SK-N-SH treated with all-trans-retinoic acid at 6 μM for 48 hours (cell line): Measurements from ENCODE around the gene ISOC2.

Experiments used
- ATAC-seq: fragments of 200-7000 bp; cut with Tn5 transposase; 3 replicates; pipeline ENCODE4 v1.9.1; 2020; ENCODE audit warnings: mild to moderate bottlenecking, moderate library complexity
- ARNTL ChIP-seq: fragments of 450-650 bp; formaldehyde crosslinking; IDR thresholded peaks from 2 replicates; pipeline ENCODE4 v1.5.0; 2020; ENCODE audit warnings: low read depth, mild to moderate bottlenecking, moderate library complexity, borderline replicate concordance
- BACH2 ChIP-seq: fragments of 250-450 bp; sonication (Bioruptor Pico); IDR thresholded peaks from 2 replicates; pipeline ENCODE4 v1.9.0; 2021; ENCODE audit warnings: mild to moderate bottlenecking, borderline replicate concordance
- CSDC2 ChIP-seq: fragments of 250-450 bp; sonication (Bioruptor Pico); IDR thresholded peaks from 2 replicates; pipeline ENCODE4 v1.5.0; 2020; ENCODE audit warnings: mild to moderate bottlenecking, moderate library complexity
- ESRRG ChIP-seq: fragments of 250-450 bp; sonication (Bioruptor Pico); IDR thresholded peaks from 2 replicates; pipeline ENCODE4 v1.6.1; 2021; ENCODE audit warnings: mild to moderate bottlenecking
- GLIS3 ChIP-seq: fragments of 250-450 bp; sonication (Bioruptor Pico); IDR thresholded peaks from 2 replicates; pipeline ENCODE4 v1.5.0; 2020; ENCODE audit warnings: mild to moderate bottlenecking, moderate library complexity
- ISL1 ChIP-seq: fragments of 250-450 bp; sonication (Bioruptor Pico); IDR thresholded peaks from 2 replicates; pipeline ENCODE4 v2.1.2; 2022; ENCODE audit warnings: mild to moderate bottlenecking, moderate library complexity
- OSR1 ChIP-seq: fragments of 250-450 bp; sonication (Bioruptor Pico); IDR thresholded peaks from 2 replicates; pipeline ENCODE4 v1.8.0; 2022; ENCODE audit warnings: moderate library complexity, mild to moderate bottlenecking, inconsistent platforms
- POU6F1 ChIP-seq: fragments of 250-450 bp; sonication (Bioruptor Pico); IDR thresholded peaks from 2 replicates; pipeline ENCODE4 v1.8.0; 2021; ENCODE audit warnings: low read depth, mild to moderate bottlenecking, moderate library complexity, borderline replicate concordance
- PPARA ChIP-seq: fragments of 250-450 bp; sonication (Bioruptor Pico); IDR thresholded peaks from 2 replicates; pipeline ENCODE4 v1.5.0; 2020; ENCODE audit warnings: mild to moderate bottlenecking, borderline replicate concordance
- RARB ChIP-seq: fragments of 250-450 bp; sonication (Bioruptor Pico); IDR thresholded peaks from 2 replicates; pipeline ENCODE4 v1.8.0; 2021; ENCODE audit warnings: mild to moderate bottlenecking, moderate library complexity
- SNAI2 ChIP-seq: fragments of 250-450 bp; sonication (Bioruptor Pico); IDR thresholded peaks from 2 replicates; pipeline ENCODE4 v1.5.0; 2020; ENCODE audit warnings: mild to moderate bottlenecking, moderate library complexity
- TCF4 ChIP-seq: fragments of 250-450 bp; sonication (Bioruptor Pico); IDR thresholded peaks from 2 replicates; pipeline ENCODE4 v1.8.0; 2021; ENCODE audit warnings: mild to moderate bottlenecking, moderate library complexity, borderline replicate concordance
- TOX ChIP-seq: fragments of 250-450 bp; sonication (Bioruptor Pico); IDR thresholded peaks from 2 replicates; pipeline ENCODE4 v1.8.0; 2021; ENCODE audit warnings: mild to moderate bottlenecking, moderate library complexity, borderline replicate concordance
- ZC3H10 ChIP-seq: fragments of 250-450 bp; sonication (Bioruptor Pico); IDR thresholded peaks from 2 replicates; pipeline ENCODE4 v1.5.1; 2021; ENCODE audit warnings: mild to moderate bottlenecking, moderate library complexity
- ZNF565 ChIP-seq: fragments of 450-650 bp; formaldehyde crosslinking; conservative IDR thresholded peaks from 2 replicates; pipeline ENCODE4 v1.5.0; 2020; ENCODE audit warnings: low read depth, mild to moderate bottlenecking, moderate library complexity
- ZNF70 ChIP-seq: fragments of 450-650 bp; formaldehyde crosslinking; IDR thresholded peaks from 2 replicates; pipeline ENCODE4 v1.5.0; 2020; ENCODE audit warnings: mild to moderate bottlenecking, moderate library complexity
- ZNF8 ChIP-seq: fragments of 450-650 bp; formaldehyde crosslinking; IDR thresholded peaks from 2 replicates; pipeline ENCODE4 v1.5.0; 2020; ENCODE audit warnings: mild to moderate bottlenecking, moderate library complexity
- TF ChIP-seq, protein P1 (sequence below): fragments of 250-450 bp; sonication (Bioruptor Pico); IDR thresholded peaks from 2 replicates; pipeline ENCODE4 v1.5.1; 2021; ENCODE audit warnings: mild to moderate bottlenecking, moderate library complexity
- TF ChIP-seq, protein P2 (sequence below): fragments of 250-450 bp; sonication (Bioruptor Pico); IDR thresholded peaks from 2 replicates; pipeline ENCODE4 v1.5.1; 2020; ENCODE audit warnings: low read depth, mild to moderate bottlenecking, moderate library complexity
- TF ChIP-seq, protein P3 (sequence below): fragments of 250-450 bp; sonication (Bioruptor Pico); IDR thresholded peaks from 2 replicates; pipeline ENCODE4 v1.5.0; 2020; ENCODE audit warnings: mild to moderate bottlenecking, moderate library complexity
- TF ChIP-seq, protein P4 (sequence below): fragments of 250-450 bp; sonication (Bioruptor Pico); IDR thresholded peaks from 2 replicates; pipeline ENCODE4 v1.8.0; 2020; ENCODE audit warnings: mild to moderate bottlenecking, moderate library complexity, borderline replicate concordance

Gene ISOC2

GRCh38 chr19:55451965-55452748 is 9.3 kb downstream of the ISOC2 start:
- TF ChIP-seq BACH2 (CRISPR knock-in tag) (no peak), SNAI2 (CRISPR knock-in tag) (no peak), ESRRG (CRISPR knock-in tag) (no peak), ZNF8 (CRISPR knock-in tag) (no peak), CSDC2 (CRISPR knock-in tag) (no peak), TCF4 (CRISPR knock-in tag) (no peak), POU6F1 (CRISPR knock-in tag) (no peak), PPARA (CRISPR knock-in tag) (no peak), ISL1 (CRISPR knock-in tag) (no peak), ZC3H10 (CRISPR knock-in tag) (no peak), ZNF565 (CRISPR knock-in tag) (no peak), GLIS3 (no peak), TOX (CRISPR knock-in tag) (no peak), OSR1 (CRISPR knock-in tag) (no peak), ARNTL (CRISPR knock-in tag) (no peak)
- TF ChIP-seq, protein P1, sequence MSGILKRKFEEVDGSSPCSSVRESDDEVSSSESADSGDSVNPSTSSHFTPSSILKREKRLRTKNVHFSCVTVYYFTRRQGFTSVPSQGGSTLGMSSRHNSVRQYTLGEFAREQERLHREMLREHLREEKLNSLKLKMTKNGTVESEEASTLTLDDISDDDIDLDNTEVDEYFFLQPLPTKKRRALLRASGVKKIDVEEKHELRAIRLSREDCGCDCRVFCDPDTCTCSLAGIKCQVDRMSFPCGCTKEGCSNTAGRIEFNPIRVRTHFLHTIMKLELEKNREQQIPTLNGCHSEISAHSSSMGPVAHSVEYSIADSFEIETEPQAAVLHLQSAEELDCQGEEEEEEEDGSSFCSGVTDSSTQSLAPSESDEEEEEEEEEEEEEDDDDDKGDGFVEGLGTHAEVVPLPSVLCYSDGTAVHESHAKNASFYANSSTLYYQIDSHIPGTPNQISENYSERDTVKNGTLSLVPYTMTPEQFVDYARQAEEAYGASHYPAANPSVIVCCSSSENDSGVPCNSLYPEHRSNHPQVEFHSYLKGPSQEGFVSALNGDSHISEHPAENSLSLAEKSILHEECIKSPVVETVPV (CRISPR knock-in tag) = no peak
- TF ChIP-seq, protein P2, sequence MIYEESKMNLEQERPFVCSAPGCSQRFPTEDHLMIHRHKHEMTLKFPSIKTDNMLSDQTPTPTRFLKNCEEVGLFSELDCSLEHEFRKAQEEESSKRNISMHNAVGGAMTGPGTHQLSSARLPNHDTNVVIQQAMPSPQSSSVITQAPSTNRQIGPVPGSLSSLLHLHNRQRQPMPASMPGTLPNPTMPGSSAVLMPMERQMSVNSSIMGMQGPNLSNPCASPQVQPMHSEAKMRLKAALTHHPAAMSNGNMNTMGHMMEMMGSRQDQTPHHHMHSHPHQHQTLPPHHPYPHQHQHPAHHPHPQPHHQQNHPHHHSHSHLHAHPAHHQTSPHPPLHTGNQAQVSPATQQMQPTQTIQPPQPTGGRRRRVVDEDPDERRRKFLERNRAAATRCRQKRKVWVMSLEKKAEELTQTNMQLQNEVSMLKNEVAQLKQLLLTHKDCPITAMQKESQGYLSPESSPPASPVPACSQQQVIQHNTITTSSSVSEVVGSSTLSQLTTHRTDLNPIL (CRISPR knock-in tag) = no peak
- TF ChIP-seq, protein P3, sequence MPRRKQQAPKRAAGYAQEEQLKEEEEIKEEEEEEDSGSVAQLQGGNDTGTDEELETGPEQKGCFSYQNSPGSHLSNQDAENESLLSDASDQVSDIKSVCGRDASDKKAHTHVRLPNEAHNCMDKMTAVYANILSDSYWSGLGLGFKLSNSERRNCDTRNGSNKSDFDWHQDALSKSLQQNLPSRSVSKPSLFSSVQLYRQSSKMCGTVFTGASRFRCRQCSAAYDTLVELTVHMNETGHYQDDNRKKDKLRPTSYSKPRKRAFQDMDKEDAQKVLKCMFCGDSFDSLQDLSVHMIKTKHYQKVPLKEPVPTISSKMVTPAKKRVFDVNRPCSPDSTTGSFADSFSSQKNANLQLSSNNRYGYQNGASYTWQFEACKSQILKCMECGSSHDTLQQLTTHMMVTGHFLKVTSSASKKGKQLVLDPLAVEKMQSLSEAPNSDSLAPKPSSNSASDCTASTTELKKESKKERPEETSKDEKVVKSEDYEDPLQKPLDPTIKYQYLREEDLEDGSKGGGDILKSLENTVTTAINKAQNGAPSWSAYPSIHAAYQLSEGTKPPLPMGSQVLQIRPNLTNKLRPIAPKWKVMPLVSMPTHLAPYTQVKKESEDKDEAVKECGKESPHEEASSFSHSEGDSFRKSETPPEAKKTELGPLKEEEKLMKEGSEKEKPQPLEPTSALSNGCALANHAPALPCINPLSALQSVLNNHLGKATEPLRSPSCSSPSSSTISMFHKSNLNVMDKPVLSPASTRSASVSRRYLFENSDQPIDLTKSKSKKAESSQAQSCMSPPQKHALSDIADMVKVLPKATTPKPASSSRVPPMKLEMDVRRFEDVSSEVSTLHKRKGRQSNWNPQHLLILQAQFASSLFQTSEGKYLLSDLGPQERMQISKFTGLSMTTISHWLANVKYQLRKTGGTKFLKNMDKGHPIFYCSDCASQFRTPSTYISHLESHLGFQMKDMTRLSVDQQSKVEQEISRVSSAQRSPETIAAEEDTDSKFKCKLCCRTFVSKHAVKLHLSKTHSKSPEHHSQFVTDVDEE (CRISPR knock-in tag) = no peak
- TF ChIP-seq, protein P4, sequence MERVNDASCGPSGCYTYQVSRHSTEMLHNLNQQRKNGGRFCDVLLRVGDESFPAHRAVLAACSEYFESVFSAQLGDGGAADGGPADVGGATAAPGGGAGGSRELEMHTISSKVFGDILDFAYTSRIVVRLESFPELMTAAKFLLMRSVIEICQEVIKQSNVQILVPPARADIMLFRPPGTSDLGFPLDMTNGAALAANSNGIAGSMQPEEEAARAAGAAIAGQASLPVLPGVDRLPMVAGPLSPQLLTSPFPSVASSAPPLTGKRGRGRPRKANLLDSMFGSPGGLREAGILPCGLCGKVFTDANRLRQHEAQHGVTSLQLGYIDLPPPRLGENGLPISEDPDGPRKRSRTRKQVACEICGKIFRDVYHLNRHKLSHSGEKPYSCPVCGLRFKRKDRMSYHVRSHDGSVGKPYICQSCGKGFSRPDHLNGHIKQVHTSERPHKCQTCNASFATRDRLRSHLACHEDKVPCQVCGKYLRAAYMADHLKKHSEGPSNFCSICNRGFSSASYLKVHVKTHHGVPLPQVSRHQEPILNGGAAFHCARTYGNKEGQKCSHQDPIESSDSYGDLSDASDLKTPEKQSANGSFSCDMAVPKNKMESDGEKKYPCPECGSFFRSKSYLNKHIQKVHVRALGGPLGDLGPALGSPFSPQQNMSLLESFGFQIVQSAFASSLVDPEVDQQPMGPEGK (CRISPR knock-in tag) = no peak
- ATAC-seq = no peak

DNA sequence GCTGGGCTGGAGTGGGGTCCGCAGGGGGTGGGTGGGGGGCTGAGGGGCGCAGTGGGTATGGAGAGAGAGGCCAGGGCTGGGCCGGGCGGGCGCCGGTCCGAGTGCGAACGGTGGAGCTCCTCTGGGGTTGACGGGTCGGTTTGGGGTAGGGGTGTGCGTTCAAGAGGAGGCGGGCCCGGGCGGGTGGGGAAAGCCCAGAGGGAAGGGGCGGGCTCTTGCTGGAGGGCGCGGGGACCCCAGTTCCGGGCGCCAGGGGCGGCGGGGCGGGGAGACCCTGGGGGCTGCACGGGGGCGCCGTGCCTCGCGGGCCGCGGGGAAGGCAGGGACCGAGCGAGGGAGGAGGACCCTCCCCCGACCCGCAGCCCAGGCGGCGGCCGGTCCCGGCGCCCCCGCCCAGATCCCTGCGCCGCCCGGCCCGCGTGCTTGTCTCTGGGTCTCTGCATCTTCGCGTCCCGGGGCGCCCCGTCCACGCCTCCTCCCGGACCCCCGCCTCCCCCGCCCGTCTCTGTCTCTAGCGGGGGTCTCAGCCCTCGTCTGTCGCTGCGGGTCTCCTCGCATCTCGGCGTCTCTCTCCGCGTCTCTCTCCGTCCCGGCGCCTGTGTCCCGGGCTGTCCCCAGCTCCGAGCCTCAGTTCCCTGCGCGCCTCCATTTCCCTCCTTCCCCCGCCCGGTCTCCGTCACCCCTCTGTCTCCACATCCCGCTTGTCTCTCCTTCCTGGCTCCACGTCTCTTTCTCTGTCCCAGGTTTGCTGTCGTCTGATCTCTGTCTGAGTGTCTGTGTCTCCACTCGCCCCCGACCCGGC is 10.1 kb downstream of the ISOC2 start:
- no peak; the same call in 2 of the 3 replicates for ATAC-seq
- TF ChIP-seq RARB (CRISPR knock-in tag) (no peak), SNAI2 (CRISPR knock-in tag) (no peak), ARNTL (CRISPR knock-in tag) (no peak), BACH2 (CRISPR knock-in tag) (no peak), GLIS3 (no peak), OSR1 (CRISPR knock-in tag) (no peak), TCF4 (CRISPR knock-in tag) (no peak), POU6F1 (CRISPR knock-in tag) (no peak), TOX (CRISPR knock-in tag) (no peak), ZNF565 (CRISPR knock-in tag) (no peak), ZNF70 (CRISPR knock-in tag) (no peak), ISL1 (CRISPR knock-in tag) (no peak), ZNF8 (CRISPR knock-in tag) (no peak), ZC3H10 (CRISPR knock-in tag) (no peak), ESRRG (CRISPR knock-in tag) (no peak)
- TF ChIP-seq, protein P3 (CRISPR knock-in tag) = no peak
